Mesodermal cell (in vitro differentiated cells): ENCODE results near the gene NDUFS5.
"Not testable (repeated sequence)": the region's sequence is repeated elsewhere in the genome, so short reads cannot be mapped to it uniquely, and the experiment has no call there.

Experiments used
- H3K27ac ChIP-seq: 2 replicates; pipeline ENCODE4 v1.7.0; 2013; ENCODE audit warnings: mild to moderate bottlenecking, low read depth, low read length, moderate library complexity; ENCODE audit not compliant: severe bottlenecking
- H3K36me3 ChIP-seq: 2 replicates; pipeline ENCODE4 v1.7.1; 2013; ENCODE audit warnings: mild to moderate bottlenecking, low read length, moderate library complexity; ENCODE audit not compliant: control insufficient read depth, insufficient read depth
- H3K4me1 ChIP-seq: one replicate; pipeline ENCODE4 v1.7.1; 2013; ENCODE audit warnings: mild to moderate bottlenecking, low read length; ENCODE audit not compliant: insufficient read depth, control insufficient read depth, poor library complexity, severe bottlenecking
- H3K4me3 ChIP-seq: 2 replicates; pipeline ENCODE4 v1.7.0; 2013; ENCODE audit warnings: low read length, control low read depth, mild to moderate bottlenecking; ENCODE audit not compliant: insufficient read depth, poor library complexity, severe bottlenecking; ENCODE audit errors: extremely low read depth
- H3K9me3 ChIP-seq: 2 replicates; pipeline ENCODE4 v1.7.1; 2013; ENCODE audit warnings: mild to moderate bottlenecking, low read length, moderate library complexity; ENCODE audit not compliant: control insufficient read depth
- WGBS, 2 experiments: methylation state at CpG; one replicate each; pipeline ENCODE4 v1.1.5; 2013; ENCODE audit warnings: missing lambda C conversion rate in 2 of 2; ENCODE audit not compliant: insufficient coverage in 2 of 2; 5-methylcytosine and 5-hydroxymethylcytosine counted together

NDUFS5 gene

DNA sequence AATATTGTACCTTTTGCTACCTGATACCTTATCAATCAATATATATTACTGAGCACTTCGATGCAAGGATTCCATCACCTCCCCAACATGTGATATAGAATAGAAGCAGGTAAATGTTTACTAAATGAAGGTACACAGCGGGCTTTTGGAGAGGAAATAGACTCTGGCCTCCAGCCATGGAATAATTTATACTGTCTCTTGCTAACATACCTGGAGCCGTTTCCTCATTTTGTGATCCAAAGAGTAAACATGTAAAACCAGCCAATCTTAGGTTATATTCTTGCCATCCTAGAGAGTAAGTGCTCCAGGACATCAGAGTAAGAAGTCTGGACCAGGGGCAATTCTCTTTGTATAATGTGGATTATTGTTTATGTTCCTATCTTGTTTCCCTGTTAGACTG is 39.4 kb downstream of the NDUFS5 start:
- Histone ChIP-seq H3K9me3 (no peaks in the 10 kb centered on the region), H3K27ac (no peak overlapping the region), H3K4me1 (no peaks in the 10 kb centered on the region), H3K36me3 (no peaks in the 10 kb centered on the region), H3K4me3 (no peak overlapping the region)
- WGBS, 2 experiments: 92 to 93% methylated on average over 2 of the region's 3 CpGs

DNA sequence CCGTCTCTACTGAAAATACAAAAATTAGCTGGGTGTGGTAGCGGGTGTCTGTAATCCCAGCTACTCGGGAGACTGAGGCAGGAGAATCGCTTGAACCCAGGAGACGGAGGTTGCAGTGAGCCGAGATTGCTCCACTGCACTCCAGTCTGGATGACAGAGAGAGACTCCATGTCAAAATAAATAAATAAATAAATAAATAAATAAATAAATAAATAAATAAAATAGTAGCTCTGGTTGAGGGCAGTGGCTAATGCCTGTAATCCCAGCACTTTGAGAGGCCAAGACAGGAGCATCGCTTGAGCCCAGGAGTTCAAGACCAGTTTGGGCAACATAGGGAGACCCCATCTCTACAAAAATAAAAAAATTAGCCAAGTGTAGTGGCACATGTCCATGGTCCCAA is 42.1 kb downstream of the NDUFS5 start:
- not testable (repeated sequence) for H3K27ac ChIP-seq, H3K36me3 ChIP-seq, H3K4me3 ChIP-seq, H3K4me1 ChIP-seq, H3K9me3 ChIP-seq
- 96 to 97% methylated on average over 4 of the region's 7 CpGs for WGBS, 2 experiments

- H3K4me1 ChIP-seq, H3K36me3 ChIP-seq, H3K9me3 ChIP-seq, H3K4me3 ChIP-seq, H3K27ac ChIP-seq: not testable (repeated sequence)
Observed at GRCh38 chr1:39071557-39071956, 45.4 kb downstream of the NDUFS5 start.

DNA sequence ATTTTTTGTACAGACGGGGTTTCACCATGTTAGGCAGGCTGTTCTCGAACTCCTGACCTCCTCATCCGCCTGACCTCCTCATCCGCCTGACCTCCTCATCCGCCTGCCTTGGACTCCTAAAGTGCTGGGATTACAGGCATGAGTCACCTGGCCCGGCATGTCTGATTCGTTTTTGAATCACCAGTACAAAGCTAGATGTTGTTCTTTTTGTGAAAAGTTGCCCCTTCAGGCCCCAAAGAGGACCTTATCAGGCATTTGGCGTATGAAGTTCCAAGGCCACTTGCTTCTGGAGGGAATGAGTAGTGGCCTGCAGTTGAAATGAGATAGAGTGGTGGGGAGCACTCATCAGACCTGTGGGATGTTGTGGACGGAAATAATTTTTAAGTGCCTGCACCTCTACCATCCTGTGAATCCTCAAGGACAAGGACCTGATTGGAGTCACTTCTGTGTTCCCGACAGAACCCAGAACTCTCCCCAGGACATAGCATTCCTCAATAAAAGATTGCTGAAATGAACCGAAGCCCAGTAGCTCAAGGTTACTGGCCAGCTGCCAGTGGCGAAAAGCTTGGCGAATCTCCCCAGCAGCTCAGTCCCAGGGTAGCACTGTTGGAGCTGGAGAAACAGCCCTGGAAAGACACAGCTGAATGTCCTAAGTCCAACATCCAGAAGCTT is 50.1 kb downstream of the NDUFS5 start:
- no peak overlapping the region for H3K27ac ChIP-seq
- H3K4me1 ChIP-seq: no peaks in the 10 kb centered on the region
- H3K4me3 ChIP-seq: no peak overlapping the region
- H3K9me3 ChIP-seq: no peaks in the 10 kb centered on the region
- 88% methylated on average over 11 to 12 of the region's 13 CpGs for WGBS, 2 experiments
- H3K36me3 ChIP-seq: no peaks in the 10 kb centered on the region

DNA sequence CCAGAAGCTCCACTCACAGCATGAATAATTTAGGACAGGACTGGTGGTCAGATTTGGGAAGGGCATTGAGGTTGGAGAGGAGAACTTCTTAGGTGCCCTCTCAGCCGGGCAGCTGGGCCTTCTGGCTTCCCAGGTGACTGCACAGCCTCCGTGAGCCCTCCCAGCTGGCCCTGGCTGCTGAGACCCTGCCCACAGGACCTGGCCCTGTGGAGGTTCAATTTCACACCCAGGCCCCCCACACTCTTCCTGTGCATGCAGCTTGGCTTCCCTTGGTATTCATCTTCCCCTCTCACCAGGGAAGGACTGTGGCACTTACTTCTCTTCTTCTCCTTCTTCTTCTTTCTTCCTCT is 50.6 kb downstream of the NDUFS5 start:
- Histone ChIP-seq H3K4me1 (no peaks in the 10 kb centered on the region), H3K9me3 (no peaks in the 10 kb centered on the region), H3K4me3 (no peak overlapping the region), H3K36me3 (no peaks in the 10 kb centered on the region), H3K27ac (no peak overlapping the region)
- WGBS, 2 experiments: 100% methylated on average over 1 of the region's 2 CpGs

DNA sequence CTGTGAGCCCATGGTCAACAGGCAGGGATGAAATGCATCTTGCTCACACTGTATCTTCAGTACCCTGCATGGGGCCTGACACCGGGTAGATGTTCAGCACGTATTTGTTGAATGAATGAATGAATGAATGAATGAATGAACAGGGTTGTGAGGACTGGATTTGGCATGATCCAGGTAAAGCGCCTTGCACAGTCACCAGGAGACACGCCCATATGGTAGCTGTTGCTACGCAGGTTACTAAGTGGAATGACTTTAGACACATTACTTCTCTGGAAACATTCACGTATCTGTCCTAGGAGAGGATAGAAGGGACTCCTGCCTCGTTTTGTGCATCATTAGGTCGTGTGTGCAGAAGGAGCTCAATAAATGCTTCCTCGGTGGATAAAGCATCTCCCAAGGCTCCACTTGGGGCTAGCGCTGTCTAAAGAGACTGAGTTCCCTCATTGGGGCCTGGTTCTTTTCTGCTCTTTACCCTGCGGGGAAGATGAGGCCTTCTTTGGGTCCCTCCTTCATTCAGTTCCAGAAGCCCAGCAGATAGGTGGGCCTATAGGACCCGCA is 54.2 kb downstream of the NDUFS5 start:
- WGBS, 2 experiments: 73 to 81% methylated on average over 10 to 12 of the region's 12 CpGs
- no peak overlapping the region for H3K27ac ChIP-seq

DNA sequence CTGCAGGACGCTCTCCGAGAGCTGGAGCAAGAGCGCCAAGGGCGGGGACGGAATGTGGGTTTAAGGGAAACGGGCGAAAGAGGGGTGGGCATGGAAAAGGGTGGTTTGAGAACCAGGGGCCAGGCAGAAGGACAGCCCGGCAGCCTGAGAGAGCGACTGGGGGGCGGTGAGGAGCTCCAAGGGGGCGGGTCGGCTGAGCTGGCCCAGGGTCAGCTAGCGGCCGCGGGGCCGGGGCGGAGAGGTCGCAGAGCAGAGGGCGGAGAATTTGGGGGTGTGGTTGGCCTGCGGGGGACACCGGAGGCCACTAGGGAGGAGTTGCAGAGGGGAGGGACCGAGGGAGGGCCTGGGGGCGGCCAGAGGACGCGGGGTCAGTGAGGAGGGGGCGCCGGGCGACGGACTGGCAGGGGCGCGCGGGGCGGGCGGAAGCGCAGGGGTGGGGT is 54.7 kb downstream of the NDUFS5 start:
- Histone ChIP-seq H3K4me1 (no peaks in the 10 kb centered on the region), H3K9me3 (no peaks in the 10 kb centered on the region), H3K36me3 (no peaks in the 10 kb centered on the region), H3K27ac (no peak overlapping the region), H3K4me3 (peak overlapping the region; percentile 44)
- WGBS, 2 experiments: 12 to 17% methylated on average over 10 to 15 of the region's 35 CpGs

More for the DNA sequence above, 54.2 kb downstream of the NDUFS5 start:
- Histone ChIP-seq H3K9me3 (no peaks in the 10 kb centered on the region), H3K4me1 (no peaks in the 10 kb centered on the region), H3K36me3 (no peaks in the 10 kb centered on the region), H3K4me3 (peak overlapping the region; percentile 44)

DNA sequence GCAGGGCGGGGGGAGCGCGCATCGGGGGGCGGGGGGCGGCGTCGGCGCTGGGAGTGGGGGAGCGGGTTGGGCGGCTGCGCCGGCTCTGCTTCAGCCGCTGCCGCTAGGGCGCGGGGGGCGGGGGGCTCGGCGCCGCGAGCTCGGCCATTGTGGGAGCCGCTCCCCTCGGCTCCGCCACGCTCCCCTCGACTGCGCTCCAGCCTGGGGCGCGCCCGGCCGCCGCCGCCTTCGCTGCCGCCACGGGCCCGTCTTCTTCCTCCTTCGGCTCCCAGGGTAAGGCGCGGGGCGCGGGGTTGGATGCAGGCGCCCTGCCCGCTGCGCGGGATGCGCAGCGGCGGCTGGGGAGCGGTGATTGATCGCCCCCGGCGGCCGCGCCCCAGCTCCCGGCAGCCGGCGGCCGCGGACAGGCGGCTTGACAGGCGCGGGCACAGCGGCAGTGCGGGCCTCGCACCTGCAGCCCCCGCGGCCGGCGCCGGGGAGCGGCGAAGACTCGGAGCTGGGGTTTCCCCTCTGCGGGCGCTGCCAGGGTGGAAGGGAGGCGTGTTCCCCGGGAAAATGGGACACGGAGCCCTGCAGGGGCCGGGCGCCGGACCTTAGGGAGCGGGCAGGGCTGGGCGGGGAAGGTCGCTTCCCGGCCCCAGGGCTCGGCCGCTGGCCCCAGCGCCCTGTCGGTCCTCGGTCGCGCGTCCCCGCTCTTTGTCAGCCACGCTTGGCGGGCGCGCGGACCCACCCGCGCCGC is 55.3 kb downstream of the NDUFS5 start:
- Histone ChIP-seq H3K4me3 (peak overlapping the region; percentile 44), H3K36me3 (no peaks in the 10 kb centered on the region), H3K27ac (no peak overlapping the region), H3K4me1 (peaks cover 1% of the 10 kb centered on the region), H3K9me3 (no peaks in the 10 kb centered on the region)
- 0 to 1% methylated on average over 40 to 74 of the region's 105 CpGs for WGBS, 2 experiments

- WGBS, 2 experiments: 14 to 17% methylated on average over 13 to 24 of the region's 29 CpGs
- peaks cover 9% of the 10 kb centered on the region for H3K4me1 ChIP-seq
- H3K36me3 ChIP-seq: no peaks in the 10 kb centered on the region
- no peaks in the 10 kb centered on the region for H3K9me3 ChIP-seq
- no peak overlapping the region for H3K27ac ChIP-seq
- H3K4me3 ChIP-seq: peak overlapping the region; percentile 44
Observed at GRCh38 chr1:39082010-39082799, 56.1 kb downstream of the NDUFS5 start.

- no peaks in the 10 kb centered on the region for H3K36me3 ChIP-seq
- H3K4me3 ChIP-seq: no peak overlapping the region
- H3K9me3 ChIP-seq: no peaks in the 10 kb centered on the region
- peaks cover 11% of the 10 kb centered on the region for H3K4me1 ChIP-seq
- H3K27ac ChIP-seq: no peak overlapping the region
- 89 to 100% methylated on average over 3 of the region's 4 CpGs for WGBS, 2 experiments
Observed at GRCh38 chr1:39082811-39083576, 56.8 kb downstream of the NDUFS5 start.
